Choroid plexus epithelial cell (primary cell): ENCODE results near the gene VPS13D.

Experiments
- DNase-seq: peaks from one replicate; pipeline ENCODE4 v3.0.0-alpha.2; 2010; ENCODE audit warnings: low read depth
- H3K4me3 ChIP-seq: 2 replicates; pipeline ENCODE4 v1.5.1; 2011; ENCODE audit warnings: low read depth, mild to moderate bottlenecking, control low read depth, low read length, moderate library complexity
- CTCF ChIP-seq: conservative IDR thresholded peaks from 2 replicates; pipeline ENCODE4 v1.5.1; 2011; ENCODE audit warnings: low read depth, mild to moderate bottlenecking, control low read depth, inconsistent platforms, low read length, moderate library complexity

VPS13D gene

GRCh38 chr1:12491656-12492055 is 261.8 kb downstream of the VPS13D start:
- no peak for DNase-seq
- H3K4me3 ChIP-seq, result no peak overlapping the region
- TF ChIP-seq CTCF, result no peak

- H3K4me3 ChIP-seq, result no peak overlapping the region
- DNase-seq, result no peak
- TF ChIP-seq CTCF, result no peak
Observed at GRCh38 chr1:12495725-12496124, 265.9 kb downstream of the VPS13D start.

GRCh38 chr1:12496154-12496961 is 266.5 kb downstream of the VPS13D start:
- no peak for TF ChIP-seq CTCF
- H3K4me3 ChIP-seq, result no peak overlapping the region
- peak; percentile 73 for DNase-seq

GRCh38 chr1:12499539-12500240 is 269.9 kb downstream of the VPS13D start:
- no peak overlapping the region for H3K4me3 ChIP-seq
- DNase-seq, result no peak
- TF ChIP-seq CTCF, result no peak

GRCh38 chr1:12501661-12502060 is 271.8 kb downstream of the VPS13D start:
- H3K4me3 ChIP-seq, result no peak overlapping the region
- no peak for TF ChIP-seq CTCF
- DNase-seq, result peak; percentile 51

GRCh38 chr1:12502336-12503109 is 272.7 kb downstream of the VPS13D start:
- no peak for DNase-seq
- TF ChIP-seq CTCF, result no peak
- no peak overlapping the region for H3K4me3 ChIP-seq
